CD4-positive, alpha-beta T cell treated with Interferon gamma for 1 hour (primary cell): ENCODE results near the gene CYP2W1.
"Not testable (repeated sequence)": the region's sequence is repeated elsewhere in the genome, so short reads cannot be mapped to it uniquely, and the experiment has no call there.

Experiments
- DNase-seq: peaks from one replicate; pipeline ENCODE4 v3.0.0-alpha.2; 2020

The CYP2W1 gene

DNA sequence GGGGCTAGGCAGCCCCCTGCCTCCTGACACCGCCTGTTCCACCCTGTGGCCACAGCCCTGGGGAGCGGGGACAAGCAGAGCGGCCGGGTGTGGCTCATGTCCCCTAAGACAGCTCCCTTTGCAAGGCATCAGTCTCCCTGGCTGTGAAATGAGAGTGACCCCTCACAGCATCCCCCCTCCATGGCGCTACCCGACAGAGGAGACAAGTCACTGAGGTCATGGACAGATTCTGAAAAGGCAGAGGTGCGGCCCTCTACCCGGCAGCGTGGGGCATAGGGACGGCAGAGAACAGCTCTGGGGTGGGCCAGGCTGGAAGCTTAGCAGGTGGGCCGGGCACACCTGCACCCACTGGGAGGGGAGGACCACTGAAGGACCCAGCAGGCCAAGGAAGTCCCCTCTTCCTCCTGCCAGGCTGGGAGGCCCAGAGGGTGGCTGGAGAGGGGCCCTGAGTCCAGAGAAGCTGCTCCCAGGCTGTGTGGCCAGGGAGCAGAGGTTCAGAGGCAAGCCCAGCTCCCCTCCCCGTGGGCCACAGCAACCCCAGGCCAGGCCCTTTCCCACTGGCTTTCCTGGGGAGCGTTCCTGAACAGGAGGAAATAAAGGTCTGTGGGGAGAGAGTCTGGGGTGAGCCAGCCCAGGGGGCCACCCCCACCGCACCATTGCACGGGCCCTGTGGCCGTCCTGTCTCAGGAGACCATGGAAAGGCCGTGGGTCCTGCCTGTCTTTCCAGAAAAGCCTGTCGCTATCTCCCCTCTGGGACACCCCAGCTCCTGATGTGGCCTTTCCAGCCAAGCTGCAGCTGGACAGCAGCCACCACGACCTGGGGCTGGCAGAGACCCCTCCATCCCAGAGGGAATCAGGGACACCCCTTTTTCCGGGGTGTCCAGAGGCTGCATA is 30.2 kb upstream of the CYP2W1 start:
- no peak for DNase-seq

DNA sequence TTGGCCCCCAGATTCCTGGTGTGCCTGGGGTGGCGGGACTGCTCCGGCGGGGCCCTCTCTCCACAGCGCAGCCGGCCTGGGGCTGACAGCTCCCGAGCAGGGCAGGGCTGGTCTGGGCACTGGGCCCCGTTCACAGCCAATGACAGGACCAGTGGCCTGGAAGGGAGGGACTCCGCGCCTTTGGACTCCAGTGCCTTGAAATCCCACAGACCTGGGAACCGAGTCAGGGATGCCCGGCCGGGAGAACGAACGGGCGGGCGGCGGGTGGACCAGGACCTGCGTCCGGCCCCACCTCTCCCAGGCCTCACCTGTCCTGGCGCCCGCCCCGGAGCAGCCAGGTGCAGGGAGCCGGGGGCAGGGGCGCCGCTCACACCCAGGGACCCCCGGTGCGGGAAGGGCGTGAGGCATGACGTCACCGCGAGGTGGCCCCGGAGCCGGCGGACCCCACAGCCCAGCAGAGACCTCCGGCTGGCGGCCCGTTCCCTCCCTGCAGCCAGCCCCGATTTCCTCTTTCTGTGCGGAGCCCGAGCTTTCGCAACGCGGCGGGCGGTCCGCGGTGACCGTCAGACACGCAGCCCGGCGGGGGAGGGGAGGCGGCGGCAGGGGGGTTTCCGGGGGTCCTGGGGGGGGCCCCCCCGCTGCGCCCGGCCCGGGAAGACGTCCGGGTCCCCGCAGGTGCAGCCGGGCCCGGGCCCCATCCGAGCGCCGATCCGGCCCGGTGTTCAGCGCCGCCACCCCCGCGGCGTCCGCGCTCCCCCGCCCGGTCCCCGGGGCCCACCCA is 29.2 kb upstream of the CYP2W1 start:
- peak; percentile 55 for DNase-seq

DNA sequence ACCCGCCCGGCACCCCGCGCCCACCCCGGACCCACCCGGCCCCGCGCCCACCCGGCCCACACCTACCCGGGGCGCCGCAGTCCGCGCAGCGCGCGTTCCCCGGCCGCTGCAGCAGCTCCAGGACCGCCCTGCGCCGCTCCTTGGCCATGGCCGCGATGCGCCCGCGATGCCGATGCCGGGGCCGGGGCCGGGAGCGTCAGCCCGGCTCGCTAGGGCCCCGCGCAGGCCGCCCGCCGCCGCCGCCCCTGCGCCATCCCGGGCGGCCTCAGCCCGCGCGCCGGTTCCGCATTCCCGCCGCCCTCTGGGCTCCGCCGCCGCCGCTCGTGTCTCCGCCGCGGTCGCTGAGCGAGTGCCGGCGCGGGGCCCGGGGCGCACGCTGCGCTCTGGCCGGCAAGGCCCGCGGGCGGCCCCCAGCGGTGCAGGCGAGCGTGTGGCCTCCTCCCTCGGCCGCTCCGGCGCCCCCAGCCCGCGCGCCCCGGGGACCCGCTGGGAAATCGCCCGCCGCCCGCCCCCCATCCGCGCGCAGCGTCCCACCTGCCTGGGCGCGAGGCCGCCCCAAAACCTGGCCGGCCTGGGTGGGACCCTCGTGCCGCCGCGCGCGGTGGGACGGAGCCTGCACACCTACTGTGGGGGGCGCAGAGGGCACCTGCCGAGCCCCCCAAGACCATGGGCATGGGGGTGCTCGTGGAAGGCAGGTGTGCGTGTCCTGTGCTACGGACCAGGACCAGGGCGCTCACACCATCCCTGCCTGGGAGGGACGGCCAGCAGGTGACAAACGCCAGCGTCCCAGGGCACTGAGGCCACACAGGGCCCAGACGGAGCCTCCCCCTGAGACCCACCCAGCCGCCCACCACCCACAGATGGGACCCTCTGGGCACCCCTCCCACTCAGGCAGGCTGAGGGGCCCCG is 28.4 kb upstream of the CYP2W1 start, which contains the start of gene ADAP1:
ADAP1 (minus strand) TSS at position 351 of the 909 bp plus-strand sequence; CDS start at position 148, 203 bp downstream.
- DNase-seq: peak; percentile 70

DNA sequence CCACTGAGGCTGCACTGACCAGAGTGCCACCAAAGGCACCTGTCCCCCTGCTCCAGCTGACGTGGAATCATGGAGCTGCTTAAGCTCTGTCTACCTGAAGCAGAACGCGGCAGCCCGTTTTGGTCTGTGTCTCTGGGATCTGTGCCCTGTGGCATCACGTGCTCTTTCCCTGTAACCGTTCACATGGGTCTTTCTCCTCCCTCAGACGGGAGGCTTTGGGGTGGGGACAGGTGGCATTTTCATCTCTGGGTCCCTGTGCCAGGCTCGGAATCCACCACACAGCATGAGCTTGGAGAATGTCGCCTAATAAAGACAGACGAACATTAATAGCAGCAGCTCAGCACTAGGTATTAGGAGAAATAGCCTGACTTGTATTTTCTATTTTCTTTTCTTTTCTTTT is 26.9 kb upstream of the CYP2W1 start:
- DNase-seq: no peak

DNA sequence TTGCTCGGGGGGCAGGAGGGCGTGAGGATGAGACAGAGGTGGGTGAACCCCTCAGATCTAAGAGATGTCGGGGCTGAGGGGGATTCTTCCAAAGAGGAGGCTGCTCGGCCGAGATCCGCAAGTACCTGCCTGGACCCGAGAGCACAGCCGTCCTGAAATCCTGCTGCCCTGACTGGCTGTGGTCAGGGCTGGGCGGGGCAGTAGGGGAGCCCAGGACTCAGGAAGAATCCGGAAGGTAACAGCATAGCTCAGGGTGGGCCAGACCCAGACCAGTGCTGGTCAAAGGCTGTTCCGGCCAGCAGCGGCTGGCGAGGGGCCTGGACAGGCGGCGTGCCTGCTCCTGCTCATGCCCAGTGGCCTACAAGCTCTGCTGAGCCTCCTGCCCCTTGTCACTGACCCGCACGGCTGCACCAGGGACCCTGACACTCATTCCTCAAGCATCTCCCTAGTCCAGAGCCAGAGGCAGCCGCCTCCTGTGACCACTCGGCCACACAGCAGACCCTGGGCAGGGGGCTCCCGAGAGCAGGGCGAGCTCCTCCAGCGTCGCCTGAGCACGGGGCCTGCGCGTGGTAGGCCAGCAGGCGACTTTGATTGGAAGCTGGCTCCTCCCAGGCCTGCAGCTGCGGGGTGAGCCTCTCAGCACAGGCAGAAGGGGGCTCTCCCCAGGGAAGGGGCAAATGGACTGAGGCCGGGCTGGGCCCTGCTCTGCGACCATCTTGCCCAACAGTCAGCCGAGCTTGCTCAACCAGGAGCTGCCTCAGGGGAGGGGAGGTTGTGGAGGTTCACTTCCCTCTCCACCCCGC is 25.4 kb upstream of the CYP2W1 start:
- DNase-seq: peak; percentile 52

DNA sequence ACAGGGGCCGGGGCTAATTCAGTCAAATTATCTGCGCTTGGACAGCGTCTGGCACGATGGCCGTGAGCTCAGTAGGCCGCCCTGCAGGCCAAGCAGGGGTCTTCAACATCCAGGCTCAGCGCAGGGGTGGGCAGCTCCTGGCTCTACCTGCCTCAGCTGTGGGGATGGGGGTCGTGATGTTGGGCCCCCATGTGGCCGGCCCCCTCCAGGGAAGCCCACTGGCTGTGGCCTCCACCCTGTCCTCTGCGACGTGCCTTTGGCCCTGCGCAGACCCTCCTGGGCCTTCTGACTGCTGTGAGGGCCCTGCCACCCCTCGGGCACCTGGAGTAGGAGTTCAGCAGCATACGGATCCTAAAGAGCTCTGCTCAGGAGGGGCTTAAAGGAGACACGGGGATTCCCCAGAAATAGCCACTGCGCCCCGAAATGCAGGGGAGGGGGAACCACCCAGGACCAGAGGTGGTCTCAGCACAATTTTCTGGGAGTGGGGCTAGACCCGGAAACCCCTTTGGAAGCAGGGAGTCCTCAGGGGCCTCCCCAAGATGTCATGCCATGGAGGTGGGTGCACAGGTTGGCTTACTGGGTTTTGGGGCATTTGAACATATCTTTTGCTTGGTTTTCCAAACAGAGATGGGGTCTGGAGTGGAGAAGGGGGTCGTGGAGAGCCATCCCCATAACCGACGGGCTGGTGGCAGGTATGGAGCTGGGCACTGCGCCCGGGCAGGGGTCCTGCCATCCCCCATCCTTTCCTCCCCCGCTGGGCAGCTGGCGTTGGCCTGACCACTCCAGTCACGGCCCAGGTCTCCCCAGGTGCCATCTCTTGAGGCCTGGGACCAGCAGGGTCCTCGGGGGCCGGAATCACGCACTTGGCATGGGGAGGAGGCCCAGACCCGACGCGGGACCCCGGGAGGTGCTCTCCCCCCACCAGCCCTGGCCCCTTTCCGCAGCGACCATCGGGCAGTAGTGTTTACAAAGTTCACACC is 24.5 kb upstream of the CYP2W1 start:
- DNase-seq: no peak

DNA sequence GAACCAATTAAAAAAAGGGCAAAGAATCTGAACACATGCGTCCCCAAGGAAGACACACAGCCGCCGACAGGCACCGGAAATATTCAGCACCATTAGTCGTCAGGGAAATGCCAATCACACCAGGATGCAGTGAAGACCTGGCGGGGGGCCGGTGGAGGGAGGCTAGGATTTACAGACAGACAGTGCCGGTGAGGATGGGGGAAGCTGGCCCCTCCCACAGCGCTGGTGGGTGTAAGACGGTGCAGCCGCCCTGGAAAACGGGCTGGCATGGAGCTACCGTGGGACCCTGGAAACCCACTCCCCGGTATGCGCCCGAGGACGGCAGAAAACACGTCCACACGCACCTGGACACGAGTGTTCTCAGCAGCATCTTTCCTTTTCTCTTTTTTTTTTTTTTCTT is 23.7 kb upstream of the CYP2W1 start:
- no peak for DNase-seq

DNA sequence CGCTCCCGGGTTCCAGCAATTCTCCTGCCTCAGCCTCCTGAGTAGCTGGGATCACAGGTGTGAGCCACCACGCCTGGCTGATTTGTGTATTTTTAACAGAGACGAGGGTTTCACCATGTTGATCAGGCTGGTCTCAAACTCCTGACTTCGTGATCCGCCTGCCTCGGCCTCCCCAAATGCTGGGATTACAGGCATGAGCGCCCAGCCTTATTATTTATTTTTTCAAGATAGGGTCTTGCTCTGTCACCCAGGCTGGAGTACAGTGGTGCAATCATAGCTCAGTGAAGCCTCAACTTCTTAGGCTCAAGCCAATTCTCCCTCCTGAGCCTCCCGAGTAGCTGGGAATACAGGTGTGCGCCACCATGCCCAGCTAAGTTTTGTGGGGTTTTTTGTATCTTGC is 23.2 kb upstream of the CYP2W1 start:
- DNase-seq: not testable (repeated sequence)

DNA sequence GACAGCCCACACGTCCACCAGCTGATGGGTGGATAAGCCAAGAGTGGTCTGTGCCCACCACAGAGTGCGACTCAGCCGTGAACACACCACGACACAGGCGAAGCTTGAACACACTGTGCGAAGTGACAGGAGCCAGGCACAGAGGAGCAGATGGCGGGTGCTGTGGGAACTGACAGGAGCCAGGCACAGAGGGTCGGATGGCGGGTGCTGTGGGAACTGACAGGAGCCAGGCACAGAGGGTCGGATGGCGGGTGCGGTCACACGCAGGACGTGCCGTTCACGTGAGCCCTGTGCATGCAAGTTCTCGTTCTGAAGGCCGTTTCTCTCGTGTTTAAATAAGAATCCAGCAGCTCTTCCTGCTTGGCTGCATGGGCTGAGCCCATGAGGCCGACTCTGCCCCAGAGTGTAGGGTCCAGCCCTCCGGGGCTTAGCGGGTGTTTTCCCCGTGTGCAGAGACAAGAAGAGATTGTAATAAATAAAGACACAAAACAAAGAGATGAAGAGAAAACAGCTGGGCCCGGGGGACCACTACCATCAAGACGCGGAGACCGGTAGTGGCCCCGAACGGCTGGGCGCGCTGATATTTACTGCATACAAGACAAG is 22.6 kb upstream of the CYP2W1 start:
- no peak for DNase-seq

DNA sequence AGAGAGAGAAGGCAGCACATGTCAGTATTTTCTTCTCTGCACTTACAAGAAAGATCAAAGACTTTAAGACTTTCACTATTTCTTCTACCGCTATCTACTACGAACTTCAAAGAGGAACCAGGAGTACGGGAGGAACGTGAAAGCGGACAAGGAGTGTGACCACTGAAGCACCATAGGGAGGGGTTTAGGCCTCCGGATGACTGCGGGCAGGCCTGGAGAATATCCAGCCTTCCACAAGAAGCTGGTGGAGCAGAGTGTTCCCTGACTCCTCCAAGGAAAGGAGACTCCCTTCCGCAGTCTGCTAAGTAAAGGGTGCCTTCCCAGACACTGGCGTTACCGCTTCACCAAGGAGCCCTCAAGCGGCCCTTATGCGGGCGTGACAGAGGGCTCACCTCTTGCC is 22.0 kb upstream of the CYP2W1 start:
- DNase-seq: not testable (repeated sequence)

DNA sequence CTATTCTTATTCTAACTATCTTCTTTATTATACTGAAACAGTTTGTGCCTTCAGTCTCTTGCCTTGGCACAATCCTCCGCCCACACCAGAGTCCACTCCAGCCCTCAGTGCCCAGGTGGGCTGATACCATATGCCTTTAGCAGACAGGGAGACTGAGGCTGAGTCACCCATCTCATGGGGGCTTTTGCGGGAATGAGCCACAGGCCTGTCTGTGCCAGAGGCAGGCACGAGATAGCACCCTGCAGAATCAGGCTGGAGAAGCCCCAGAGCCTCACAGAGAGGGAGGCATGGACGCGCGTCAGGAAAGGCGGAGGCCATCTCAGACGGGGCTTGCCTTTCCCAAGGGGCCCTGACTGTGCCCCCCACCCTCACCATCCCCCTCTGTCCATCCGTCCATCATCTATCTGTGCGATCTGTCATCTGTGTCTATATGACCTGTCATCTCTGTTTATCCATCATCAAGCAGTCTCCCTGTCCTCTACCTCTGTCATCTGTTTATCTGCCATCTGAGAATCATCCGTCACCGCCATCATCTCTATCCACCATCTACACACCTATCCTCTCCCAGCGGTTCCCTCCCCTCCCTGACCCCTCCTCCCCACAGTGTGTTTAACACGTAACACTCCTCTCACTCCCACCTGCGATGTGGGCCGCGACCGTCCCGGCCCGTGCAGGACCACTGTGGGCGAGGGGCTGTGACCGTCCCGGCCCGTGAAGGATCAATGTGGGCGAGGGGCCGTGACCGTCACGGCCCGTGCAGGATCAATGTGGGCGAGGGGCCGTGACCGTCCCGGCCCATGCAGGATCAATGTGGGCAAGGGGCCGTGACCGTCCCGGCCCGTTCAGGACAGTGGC is 21.2 kb upstream of the CYP2W1 start:
- no peak for DNase-seq

DNA sequence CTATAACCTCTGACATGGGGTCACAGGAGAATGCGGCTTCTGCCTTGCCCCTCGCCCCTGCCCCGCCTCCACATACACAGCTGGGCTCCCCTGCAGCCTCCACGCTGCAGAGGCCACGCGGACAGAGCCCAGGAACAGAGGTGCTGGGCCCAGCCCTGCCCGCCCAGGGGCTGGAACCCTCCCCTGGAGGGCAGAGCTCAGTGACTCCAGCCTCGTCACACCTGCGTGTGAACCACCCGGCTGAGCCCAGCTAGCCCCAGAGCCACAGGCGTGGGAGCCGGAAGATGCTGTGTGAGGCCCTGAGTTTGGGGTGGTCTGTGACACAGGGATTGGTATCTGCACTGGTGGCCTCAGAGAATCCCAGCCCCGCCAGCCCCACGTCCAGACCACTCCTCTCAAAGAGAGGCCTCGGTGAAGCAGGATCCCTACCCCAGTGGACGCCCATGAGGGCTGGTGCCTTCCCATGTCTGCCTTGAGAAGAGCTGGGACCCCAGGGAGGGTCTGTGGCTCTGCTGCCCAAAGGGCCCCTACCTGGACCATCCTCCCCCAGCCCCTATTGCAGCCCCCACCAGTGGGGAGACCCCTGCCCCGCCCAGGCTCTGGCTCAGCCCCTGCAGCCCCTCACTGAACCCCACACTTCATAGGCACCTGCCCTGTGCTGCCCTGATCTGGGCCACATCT is 20.4 kb upstream of the CYP2W1 start:
- DNase-seq: no peak

DNA sequence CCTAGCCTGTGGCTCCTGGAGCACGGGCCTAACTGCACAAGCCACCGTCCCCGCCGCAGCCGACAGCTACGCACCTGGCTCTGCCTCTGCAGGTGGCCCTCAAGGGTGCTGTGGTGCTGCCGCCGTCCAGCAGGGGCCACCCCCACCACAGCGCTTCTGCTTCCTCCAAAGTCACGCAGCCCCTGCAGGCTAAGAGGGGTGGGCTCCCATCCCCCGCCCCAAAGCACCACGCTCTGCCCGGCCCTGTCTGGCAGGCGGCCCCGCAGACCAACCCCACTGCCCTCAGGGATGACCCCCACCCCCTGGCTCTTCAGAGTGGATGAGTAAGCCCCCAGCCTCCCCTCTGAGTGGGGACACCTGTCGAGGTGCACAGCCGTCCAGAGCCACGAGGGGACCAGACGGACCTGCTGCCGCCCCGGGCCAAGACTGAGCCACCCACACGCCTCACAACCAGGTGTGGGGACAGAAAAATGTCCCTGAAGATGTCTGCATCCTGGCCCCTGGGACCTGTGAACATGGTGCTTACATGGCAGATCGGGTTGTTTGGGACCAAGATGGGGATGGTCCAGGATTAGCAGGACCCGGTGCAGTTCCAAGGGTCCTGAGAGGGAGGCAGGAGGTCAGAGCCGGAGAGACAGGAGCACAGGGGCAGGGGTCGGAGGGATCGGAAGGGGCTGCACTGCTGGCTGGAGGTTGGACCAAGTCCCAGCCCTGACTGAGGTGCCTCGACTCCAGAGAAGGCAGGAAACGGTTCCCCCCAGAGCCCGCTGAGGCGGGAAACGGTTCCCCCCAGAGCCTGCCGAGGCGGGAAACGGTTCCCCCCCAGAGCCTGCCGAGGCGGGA is 19.5 kb upstream of the CYP2W1 start:
- DNase-seq: no peak

DNA sequence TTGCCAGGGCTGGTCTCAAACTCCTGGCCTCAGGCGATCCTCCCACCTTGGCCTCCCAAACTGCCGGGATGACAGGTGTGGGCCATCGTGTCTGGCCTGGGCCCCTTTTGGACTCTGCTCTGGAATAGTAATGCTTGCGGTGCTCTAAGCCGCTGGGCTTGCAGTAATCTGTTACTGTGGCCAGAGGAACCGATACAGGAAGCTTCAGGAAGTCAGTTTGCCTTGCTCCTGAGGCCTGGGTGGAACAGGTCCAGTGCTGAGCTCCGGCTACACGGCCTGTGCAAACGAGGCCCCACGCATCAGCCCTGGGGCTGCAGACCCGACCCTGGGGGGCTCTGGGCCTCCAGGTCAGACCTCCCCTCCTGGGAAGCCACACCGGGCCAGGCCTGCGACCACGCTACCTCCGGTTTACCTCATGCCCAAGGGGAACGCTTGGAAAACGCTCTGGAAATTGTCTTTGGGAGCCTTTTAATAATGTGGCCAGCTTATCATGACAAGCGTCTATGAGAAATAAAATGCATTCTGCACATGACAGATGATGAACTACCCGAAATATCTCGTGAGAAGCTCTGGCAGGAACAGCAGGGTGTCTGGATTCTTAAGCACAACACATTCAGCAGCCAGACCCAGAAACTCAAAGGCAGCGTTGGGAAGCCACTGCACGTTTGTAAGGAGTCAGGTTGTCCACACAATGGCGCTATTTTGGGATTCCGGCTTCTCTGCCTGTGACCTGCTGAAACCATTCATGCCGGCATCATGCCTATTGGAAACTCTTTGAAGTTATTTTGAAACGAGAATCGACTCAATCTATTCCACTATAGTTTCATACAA is 18.4 kb upstream of the CYP2W1 start:
- no peak for DNase-seq

DNA sequence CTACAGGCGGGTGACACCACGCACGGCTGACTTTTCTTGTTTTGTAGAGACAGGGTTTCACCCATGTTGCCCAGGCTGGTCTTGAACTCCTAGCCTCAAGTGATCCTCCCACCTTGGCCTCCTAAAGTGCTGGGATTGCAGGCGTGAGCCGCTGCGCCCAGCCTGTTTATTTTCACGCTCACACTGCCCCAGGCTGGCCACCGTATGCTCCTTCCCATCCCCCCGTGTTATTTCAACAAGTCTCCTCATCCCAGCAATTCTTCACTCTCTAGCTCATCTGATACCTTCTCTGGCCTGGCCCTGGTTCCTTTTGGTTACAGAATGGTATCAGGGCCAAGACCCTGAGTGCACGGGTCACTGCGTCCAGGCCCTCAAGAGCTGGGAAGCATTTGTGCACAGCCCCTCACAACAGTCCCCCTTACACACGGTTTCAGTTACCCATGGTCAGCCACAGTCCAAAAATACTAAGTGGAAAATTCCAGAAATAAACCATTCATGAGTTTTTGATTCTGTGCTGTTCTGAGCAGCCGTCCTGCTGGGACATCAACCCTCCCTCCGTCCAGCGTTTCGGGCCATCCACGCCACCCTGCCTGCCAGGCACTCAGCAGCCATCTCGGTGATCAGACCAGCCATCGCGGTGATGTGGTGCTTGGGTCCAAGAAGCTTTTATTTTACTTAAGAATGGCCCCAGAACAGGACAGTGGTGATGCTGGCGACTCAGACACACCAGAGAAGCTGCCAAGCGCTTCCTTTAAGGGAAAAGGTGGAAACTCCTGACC is 16.5 kb upstream of the CYP2W1 start:
- no peak for DNase-seq
